ENCODE results near the gene DDX56. TPM values are rescaled to one million over a fixed set of nuclear protein-coding genes. Genes with fewer than 3 reads are reported as not detected.

The DDX56 gene
- total and polyA plus RNA-seq, 2 of the 4 experiments (the other 2 are of a cell fraction) = 59.4 to 67.7 TPM

DNA sequence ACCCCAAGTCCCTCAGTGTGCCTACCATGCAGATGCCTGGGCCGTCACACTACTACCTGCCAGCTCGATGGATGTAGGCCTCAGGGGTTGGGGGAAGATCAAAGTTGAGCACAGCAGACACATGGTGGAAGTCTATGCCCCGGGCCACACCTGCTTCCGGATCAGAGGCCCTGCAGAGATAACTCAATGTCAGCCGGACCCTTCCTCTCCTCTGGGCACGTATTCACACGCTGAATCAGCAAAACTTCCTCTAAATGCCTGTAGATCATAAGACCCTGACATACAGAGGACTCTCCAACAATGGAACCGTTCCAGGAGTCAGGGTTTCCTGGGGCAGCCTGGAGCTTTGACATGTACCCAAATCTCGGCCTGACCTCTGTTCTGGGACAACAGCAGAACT, 3.7 kb downstream of the DDX56 start:
- CTCF ChIA-PET = no interaction called here
- Histone ChIP-seq H3K4me3 (ENCODE audit: insufficient read depth, low read depth, low read length) (no peak overlapping the region), H3K4me2 (ENCODE audit: low read depth, low read length) (no peak overlapping the region), H2AFZ (replicated peaks; ENCODE audit: low read length, poor library complexity) (no peak overlapping the region), H3K9me3 (ENCODE audit: control insufficient read depth, insufficient read depth, low read length) (no peaks in the 10 kb centered on the region), H3K9ac (ENCODE audit: low read depth, low read length) (no peak overlapping the region), H4K91ac (ENCODE audit: insufficient read depth, low read depth, low read length) (no peak overlapping the region), H3K79me1 (ENCODE audit: low read depth in 1 of 2, low read length in 2 of 2) (peaks cover 46 to 67% of the 10 kb centered on the region in 2 experiments), H2BK5ac (ENCODE audit: low read depth, low read length, poor library complexity, severe bottlenecking) (no peak overlapping the region), H3K4ac (ENCODE audit: low read depth, low read length) (no peak overlapping the region), H2AK9ac (replicated peaks; ENCODE audit: low read depth, low read length, poor library complexity) (no peak overlapping the region), H4K5ac (ENCODE audit: low read depth, low read length) (no peak overlapping the region), H3K18ac (ENCODE audit: low read depth, low read length) (no peak overlapping the region), H2BK15ac (ENCODE audit: low read depth, low read length) (no peak overlapping the region), H2BK20ac (ENCODE audit: low read depth, low read length) (no peak overlapping the region), H4K8ac (ENCODE audit: low read depth in 2 of 2, low read length in 2 of 2) (no peak overlapping the region), H3K36me3 (ENCODE audit: control insufficient read depth, insufficient read depth, low read length) (peaks cover 69% of the 10 kb centered on the region), H3K9me1 (ENCODE audit: insufficient read depth, low read length) (peaks cover 13% of the 10 kb centered on the region), H3K56ac (ENCODE audit: extremely low read depth, insufficient read depth, low read length) (no peak overlapping the region), H4K20me1 (ENCODE audit: insufficient read depth, low read length) (peaks cover 18% of the 10 kb centered on the region), H3K14ac (replicated peaks; ENCODE audit: low read depth, low read length) (no peak overlapping the region), H3K23ac (ENCODE audit: low read depth, low read length) (no peak overlapping the region), H2AK5ac (ENCODE audit: low read depth, low read length) (no peak overlapping the region), H3K4me1 (ENCODE audit: control insufficient read depth, insufficient read depth, low read length) (peaks cover 5% of the 10 kb centered on the region), H3K27ac (ENCODE audit: insufficient read depth, low read length) (no peak overlapping the region), H2BK120ac (ENCODE audit: low read depth, low read length) (no peak overlapping the region), H3K27me3 (ENCODE audit: control insufficient read depth, insufficient read depth, low read length) (no peaks in the 10 kb centered on the region)
- 93% methylated on average over 5 of the region's 9 CpGs; no CpG with 5 or more reads in 1 of the 2 experiments for WGBS, 2 experiments (ENCODE audit: extremely low coverage in 2 of 2, insufficient read length in 1 of 2)
- TF ChIP-seq MAFK (IDR thresholded peaks at IDR 0.05; ENCODE audit: low read depth, low read length) = peak; percentile 82
- TF ChIP-seq NFE2L2 (IDR thresholded peaks at IDR 0.05; ENCODE audit: low read depth, low read length) = no peak
- no TSS peak for BruUV-seq (replicated peaks)
- ATAC-seq (ENCODE audit: low read depth) (no peak), DNase-seq (no peak)
- in situ Hi-C loops (cut with MboI; ENCODE audit: low sequenced_read_pairs) (loop anchor here (10.0 kb wide), 1 partner anchor 325 kb away; no protein-coding TSS in a partner anchor), intact Hi-C loops (cut with micrococcal nuclease) (no loop called here), dilution Hi-C loops (cut with HindIII; ENCODE audit: low sequenced_read_pairs, unreplicated experiment) (no loop called here)
- POLR2A ChIA-PET (ENCODE audit: unreplicated experiment) = no interaction called here
